ENCODE measurements around the gene UTP18. TPM values are rescaled to one million over a fixed set of nuclear protein-coding genes. Genes with fewer than 3 reads are reported as not detected.
"Not testable (repeated sequence)": the region's sequence is repeated elsewhere in the genome, so short reads cannot be mapped to it uniquely, and the experiment has no call there.

The UTP18 gene
- total RNA-seq, 2 donors from 2014 or later: 49.3 to 54.1 TPM

- Mint-ChIP-seq H3K4me1 (peaks cover 33% of the 10 kb centered on the region), H3K27ac (no peak overlapping the region), H3K4me3 (no peak overlapping the region), H3K36me3 (ENCODE audit: low read depth) (peaks cover 9% of the 10 kb centered on the region), H3K27me3 (no peaks in the 10 kb centered on the region)
- DNase-seq: no peak
- H3K9me3 ChIP-seq (ENCODE audit: control insufficient read depth, low read length, poor library complexity, severe bottlenecking): no peaks in the 10 kb centered on the region
- no peak for ATAC-seq
Observed at GRCh38 chr17:51269991-51270390, 9.6 kb downstream of the UTP18 start.

- Mint-ChIP-seq H3K27ac (no peak overlapping the region), H3K4me1 (peaks cover 33% of the 10 kb centered on the region), H3K4me3 (no peak overlapping the region), H3K27me3 (no peaks in the 10 kb centered on the region), H3K36me3 (ENCODE audit: low read depth) (peaks cover 9% of the 10 kb centered on the region)
- DNase-seq: no peak
- no peak for ATAC-seq
- H3K9me3 ChIP-seq (ENCODE audit: control insufficient read depth, low read length, poor library complexity, severe bottlenecking): no peaks in the 10 kb centered on the region
Observed at GRCh38 chr17:51270636-51271035, 10.3 kb downstream of the UTP18 start.

GRCh38 chr17:51272812-51273211, 12.5 kb downstream of the UTP18 start:
- Mint-ChIP-seq H3K27ac (no peak overlapping the region), H3K4me1 (peaks cover 25% of the 10 kb centered on the region), H3K36me3 (ENCODE audit: low read depth) (peaks cover 6% of the 10 kb centered on the region), H3K4me3 (no peak overlapping the region), H3K27me3 (no peaks in the 10 kb centered on the region)
- ATAC-seq: no peak
- DNase-seq: no peak
- H3K9me3 ChIP-seq (ENCODE audit: control insufficient read depth, low read length, poor library complexity, severe bottlenecking): no peaks in the 10 kb centered on the region

GRCh38 chr17:51275381-51275780, 15.0 kb downstream of the UTP18 start:
- no peak overlapping the region for H3K27ac Mint-ChIP-seq
- peaks cover 19% of the 10 kb centered on the region for H3K4me1 Mint-ChIP-seq
- peaks cover 10% of the 10 kb centered on the region for H3K36me3 Mint-ChIP-seq (ENCODE audit: low read depth)
- DNase-seq (no peak), ATAC-seq (no peak)
- H3K9me3 ChIP-seq (ENCODE audit: control insufficient read depth, low read length, poor library complexity, severe bottlenecking): no peaks in the 10 kb centered on the region
- no peaks in the 10 kb centered on the region for H3K27me3 Mint-ChIP-seq
- no peak overlapping the region for H3K4me3 Mint-ChIP-seq

GRCh38 chr17:51279183-51279582, 18.8 kb downstream of the UTP18 start:
- Mint-ChIP-seq H3K27me3 (no peaks in the 10 kb centered on the region), H3K4me1 (peaks cover 11% of the 10 kb centered on the region), H3K4me3 (no peak overlapping the region), H3K27ac (peak overlapping the region; percentile 41), H3K36me3 (ENCODE audit: low read depth) (peaks cover 12% of the 10 kb centered on the region)
- DNase-seq: no peak
- no peak for ATAC-seq
- no peaks in the 10 kb centered on the region for H3K9me3 ChIP-seq (ENCODE audit: control insufficient read depth, low read length, poor library complexity, severe bottlenecking)

- H3K27ac Mint-ChIP-seq: peak overlapping the region; percentile 68
- no peaks in the 10 kb centered on the region for H3K9me3 ChIP-seq (ENCODE audit: control insufficient read depth, low read length, poor library complexity, severe bottlenecking)
Observed at GRCh38 chr17:51287412-51287811, 27.1 kb downstream of the UTP18 start.

GRCh38 chr17:51289696-51290111, 29.4 kb downstream of the UTP18 start:
- DNase-seq: no peak
- no peaks in the 10 kb centered on the region for H3K27me3 Mint-ChIP-seq
- peaks cover 15% of the 10 kb centered on the region for H3K36me3 Mint-ChIP-seq (ENCODE audit: low read depth)

More at GRCh38 chr17:51287412-51287811, 27.1 kb downstream of the UTP18 start:
- DNase-seq: no peak
- peaks cover 16% of the 10 kb centered on the region for H3K4me1 Mint-ChIP-seq
- H3K4me3 Mint-ChIP-seq: no peak overlapping the region
- H3K27me3 Mint-ChIP-seq: no peaks in the 10 kb centered on the region
- peaks cover 10% of the 10 kb centered on the region for H3K36me3 Mint-ChIP-seq (ENCODE audit: low read depth)
- ATAC-seq: no peak

GRCh38 chr17:51294338-51294737, 34.0 kb downstream of the UTP18 start:
- DNase-seq; H3K4me3 Mint-ChIP-seq; H3K27ac Mint-ChIP-seq; ATAC-seq; H3K9me3 ChIP-seq (ENCODE audit: control insufficient read depth, low read length, poor library complexity, severe bottlenecking); H3K27me3 Mint-ChIP-seq; H3K36me3 Mint-ChIP-seq (ENCODE audit: low read depth); H3K4me1 Mint-ChIP-seq: not testable (repeated sequence)

More at GRCh38 chr17:51289696-51290111, 29.4 kb downstream of the UTP18 start:
- H3K4me3 Mint-ChIP-seq: no peak overlapping the region
- peaks cover 15% of the 10 kb centered on the region for H3K4me1 Mint-ChIP-seq
- H3K27ac Mint-ChIP-seq: peak overlapping the region; percentile 45
- H3K9me3 ChIP-seq (ENCODE audit: control insufficient read depth, low read length, poor library complexity, severe bottlenecking): no peaks in the 10 kb centered on the region
- no peak for ATAC-seq

GRCh38 chr17:51298508-51299371, 38.4 kb downstream of the UTP18 start:
- no peaks in the 10 kb centered on the region for H3K9me3 ChIP-seq (ENCODE audit: control insufficient read depth, low read length, poor library complexity, severe bottlenecking)
- no peaks in the 10 kb centered on the region for H3K27me3 Mint-ChIP-seq
- H3K36me3 Mint-ChIP-seq (ENCODE audit: low read depth): peaks cover 3% of the 10 kb centered on the region
- H3K4me1 Mint-ChIP-seq: peaks cover 2% of the 10 kb centered on the region
- H3K4me3 Mint-ChIP-seq: no peak overlapping the region
- peak; percentile 58 for ATAC-seq
- peak overlapping the region; percentile 67 for H3K27ac Mint-ChIP-seq
- no peak for DNase-seq

GRCh38 chr17:51299859-51300258, 39.5 kb downstream of the UTP18 start:
- peaks cover 2% of the 10 kb centered on the region for H3K4me1 Mint-ChIP-seq
- H3K27me3 Mint-ChIP-seq: no peaks in the 10 kb centered on the region
- no peak for DNase-seq
- no peak overlapping the region for H3K4me3 Mint-ChIP-seq
- H3K27ac Mint-ChIP-seq: no peak overlapping the region
- no peaks in the 10 kb centered on the region for H3K9me3 ChIP-seq (ENCODE audit: control insufficient read depth, low read length, poor library complexity, severe bottlenecking)
- peaks cover 3% of the 10 kb centered on the region for H3K36me3 Mint-ChIP-seq (ENCODE audit: low read depth)
- no peak for ATAC-seq

- ATAC-seq (no peak), DNase-seq (no peak)
- no peaks in the 10 kb centered on the region for H3K4me1 Mint-ChIP-seq
- no peak overlapping the region for H3K4me3 Mint-ChIP-seq
- no peak overlapping the region for H3K27ac Mint-ChIP-seq
- peaks cover 3% of the 10 kb centered on the region for H3K9me3 ChIP-seq (ENCODE audit: control insufficient read depth, low read length, poor library complexity, severe bottlenecking)
- H3K27me3 Mint-ChIP-seq: no peaks in the 10 kb centered on the region
- no peaks in the 10 kb centered on the region for H3K36me3 Mint-ChIP-seq (ENCODE audit: low read depth)
Observed at GRCh38 chr17:51305182-51305581, 44.8 kb downstream of the UTP18 start.

- DNase-seq; H3K36me3 Mint-ChIP-seq (ENCODE audit: low read depth); H3K27ac Mint-ChIP-seq; H3K4me1 Mint-ChIP-seq; H3K27me3 Mint-ChIP-seq; ATAC-seq; H3K9me3 ChIP-seq (ENCODE audit: control insufficient read depth, low read length, poor library complexity, severe bottlenecking); H3K4me3 Mint-ChIP-seq: not testable (repeated sequence)
Observed at GRCh38 chr17:51312003-51312402, 51.7 kb downstream of the UTP18 start.

- peaks cover 6% of the 10 kb centered on the region for H3K9me3 ChIP-seq (ENCODE audit: control insufficient read depth, low read length, poor library complexity, severe bottlenecking)
- H3K27me3 Mint-ChIP-seq: peaks cover 7% of the 10 kb centered on the region
- no peak overlapping the region for H3K27ac Mint-ChIP-seq
- DNase-seq: no peak
- no peak for ATAC-seq
- peaks cover 2% of the 10 kb centered on the region for H3K36me3 Mint-ChIP-seq (ENCODE audit: low read depth)
- no peaks in the 10 kb centered on the region for H3K4me1 Mint-ChIP-seq
- no peak overlapping the region for H3K4me3 Mint-ChIP-seq
Observed at GRCh38 chr17:51319186-51319585, 58.8 kb downstream of the UTP18 start.

Measured in T-helper 17 cell (primary cell).